ENCODE results near the gene CAMK2A. TPM values are rescaled to one million over a fixed set of nuclear protein-coding genes. Genes with fewer than 3 reads are reported as not detected.

Gene CAMK2A
- polyA plus RNA-seq, 1 experiment: 0.11 TPM

DNA sequence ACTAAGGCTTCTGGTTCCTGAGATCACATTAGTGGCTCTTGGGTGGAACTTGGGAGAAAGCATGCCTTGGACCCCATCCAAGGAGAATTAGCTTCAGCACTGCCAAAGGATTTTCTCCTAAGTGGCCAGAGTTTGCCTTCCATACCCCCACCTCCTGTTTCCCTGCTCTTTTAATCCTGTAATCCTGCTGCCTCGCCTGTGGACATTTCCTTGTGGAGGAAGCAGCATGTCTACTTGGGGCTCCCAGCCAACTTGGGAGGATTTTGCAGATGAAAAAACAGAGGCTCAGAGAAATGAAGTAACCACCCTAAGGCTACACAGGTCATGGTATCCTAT is 11.6 kb upstream of the CAMK2A start:
- POLR2A ChIA-PET: no interaction called here
- no peaks in the 10 kb centered on the region for H3K36me3 ChIP-seq (ENCODE audit: control insufficient read depth, insufficient read depth, low read length)
- CTCF ChIA-PET: interaction anchor here (1.2 to 1.4 kb wide), 2 partner anchors 22 to 143 kb away, joined by 3 to 5 read pairs; no protein-coding TSS in a partner anchor
- DNase-seq (ENCODE audit: low read depth): no peak
- H3K4me3 ChIP-seq (ENCODE audit: low read depth, low read length): no peak overlapping the region
- TF ChIP-seq, protein P1, sequence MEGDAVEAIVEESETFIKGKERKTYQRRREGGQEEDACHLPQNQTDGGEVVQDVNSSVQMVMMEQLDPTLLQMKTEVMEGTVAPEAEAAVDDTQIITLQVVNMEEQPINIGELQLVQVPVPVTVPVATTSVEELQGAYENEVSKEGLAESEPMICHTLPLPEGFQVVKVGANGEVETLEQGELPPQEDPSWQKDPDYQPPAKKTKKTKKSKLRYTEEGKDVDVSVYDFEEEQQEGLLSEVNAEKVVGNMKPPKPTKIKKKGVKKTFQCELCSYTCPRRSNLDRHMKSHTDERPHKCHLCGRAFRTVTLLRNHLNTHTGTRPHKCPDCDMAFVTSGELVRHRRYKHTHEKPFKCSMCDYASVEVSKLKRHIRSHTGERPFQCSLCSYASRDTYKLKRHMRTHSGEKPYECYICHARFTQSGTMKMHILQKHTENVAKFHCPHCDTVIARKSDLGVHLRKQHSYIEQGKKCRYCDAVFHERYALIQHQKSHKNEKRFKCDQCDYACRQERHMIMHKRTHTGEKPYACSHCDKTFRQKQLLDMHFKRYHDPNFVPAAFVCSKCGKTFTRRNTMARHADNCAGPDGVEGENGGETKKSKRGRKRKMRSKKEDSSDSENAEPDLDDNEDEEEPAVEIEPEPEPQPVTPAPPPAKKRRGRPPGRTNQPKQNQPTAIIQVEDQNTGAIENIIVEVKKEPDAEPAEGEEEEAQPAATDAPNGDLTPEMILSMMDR (IDR thresholded peaks at IDR 0.05; ENCODE audit: insufficient read depth, low read depth, low read length): no peak
- no peaks in the 10 kb centered on the region for H3K27me3 ChIP-seq (ENCODE audit: control insufficient read depth, insufficient read depth, low read length)

DNA sequence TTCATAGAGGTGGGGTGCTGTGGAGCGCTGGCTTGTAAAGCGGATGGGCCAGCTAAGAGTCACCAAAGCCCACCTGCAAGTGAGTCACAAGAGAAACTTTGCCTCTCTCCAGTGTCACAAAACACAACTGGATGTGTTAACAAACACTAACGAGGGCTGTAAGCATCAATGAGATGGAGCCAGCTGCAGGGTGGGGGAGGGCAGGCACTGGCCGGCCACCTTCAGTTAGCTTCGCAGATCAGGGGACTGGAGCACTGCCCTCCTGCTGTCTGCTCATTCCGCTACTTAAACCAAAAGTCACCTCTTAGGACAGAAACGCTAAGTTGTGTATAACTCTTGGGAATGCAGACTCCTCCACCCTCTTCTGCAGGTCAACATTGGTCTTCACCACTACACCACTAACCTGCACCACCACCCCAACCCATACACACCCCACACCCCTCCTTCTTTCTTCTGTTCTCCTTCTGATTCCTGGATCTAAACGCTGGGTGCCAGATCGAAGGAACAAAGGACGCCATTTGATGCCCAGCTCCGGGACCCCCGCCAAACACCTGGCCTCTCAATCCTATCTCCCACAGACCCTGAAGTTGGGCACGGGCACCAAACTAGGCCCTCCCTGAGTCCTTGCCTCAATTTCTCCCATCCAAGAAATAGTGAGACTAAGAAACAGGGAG is 11.1 kb upstream of the CAMK2A start:
- TF ChIP-seq, protein P1 (IDR thresholded peaks at IDR 0.05; ENCODE audit: insufficient read depth, low read depth, low read length): no peak
- Histone ChIP-seq H3K27me3 (ENCODE audit: control insufficient read depth, insufficient read depth, low read length) (no peaks in the 10 kb centered on the region), H3K4me3 (ENCODE audit: low read depth, low read length) (no peak overlapping the region), H3K36me3 (ENCODE audit: control insufficient read depth, insufficient read depth, low read length) (no peaks in the 10 kb centered on the region)
- CTCF ChIA-PET: interaction anchor here (0.6 to 1.4 kb wide), 4 partner anchors 22 to 216 kb away, joined by 3 to 5 read pairs (median 4); no protein-coding TSS in a partner anchor
- no peak for DNase-seq (ENCODE audit: low read depth)
- POLR2A ChIA-PET: no interaction called here

DNA sequence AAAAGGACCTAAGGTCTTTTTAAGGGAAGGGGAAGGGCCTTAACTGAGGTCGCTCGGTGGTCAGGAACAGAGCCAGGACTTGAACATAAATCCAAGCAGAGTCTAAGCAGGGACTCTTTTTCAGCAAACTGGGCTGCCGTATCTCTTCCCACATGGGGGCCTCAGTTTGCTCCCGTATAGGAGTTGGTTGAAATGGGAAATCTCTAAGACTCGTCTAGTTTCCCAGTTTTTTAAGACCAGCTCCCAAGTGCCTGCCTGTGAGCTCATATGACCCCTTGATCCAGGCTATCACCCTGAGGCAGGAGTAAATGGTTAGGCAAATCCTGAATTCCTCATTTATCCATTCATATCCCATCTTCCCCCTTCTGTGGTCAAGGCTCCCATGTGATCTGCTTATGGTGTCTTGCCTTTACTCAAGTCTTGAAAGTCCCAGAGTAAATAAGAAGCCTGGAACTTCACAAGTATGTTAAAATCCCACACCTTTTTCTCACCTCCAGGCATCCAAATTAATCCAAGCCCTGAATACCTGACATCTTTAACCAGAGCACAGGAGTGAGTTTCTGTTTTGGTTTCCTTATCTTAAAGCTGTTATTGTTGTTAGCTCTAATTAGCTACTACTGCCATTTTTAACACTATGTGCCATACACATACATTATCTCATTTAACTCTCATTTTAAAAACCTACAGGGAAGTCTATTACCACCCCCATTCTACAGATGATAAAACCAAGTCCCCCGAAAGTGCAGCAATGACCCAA is 10.2 kb upstream of the CAMK2A start:
- Histone ChIP-seq H3K27me3 (ENCODE audit: control insufficient read depth, insufficient read depth, low read length) (no peaks in the 10 kb centered on the region), H3K36me3 (ENCODE audit: control insufficient read depth, insufficient read depth, low read length) (no peaks in the 10 kb centered on the region), H3K4me3 (ENCODE audit: low read depth, low read length) (no peak overlapping the region)
- POLR2A ChIA-PET: no interaction called here
- CTCF ChIA-PET: interaction anchor here (0.6 to 1.4 kb wide), 3 partner anchors 21 to 217 kb away, joined by 4 to 5 read pairs (median 5); no protein-coding TSS in a partner anchor
- TF ChIP-seq, protein P1 (IDR thresholded peaks at IDR 0.05; ENCODE audit: insufficient read depth, low read depth, low read length): no peak
- no peak for DNase-seq (ENCODE audit: low read depth)

DNA sequence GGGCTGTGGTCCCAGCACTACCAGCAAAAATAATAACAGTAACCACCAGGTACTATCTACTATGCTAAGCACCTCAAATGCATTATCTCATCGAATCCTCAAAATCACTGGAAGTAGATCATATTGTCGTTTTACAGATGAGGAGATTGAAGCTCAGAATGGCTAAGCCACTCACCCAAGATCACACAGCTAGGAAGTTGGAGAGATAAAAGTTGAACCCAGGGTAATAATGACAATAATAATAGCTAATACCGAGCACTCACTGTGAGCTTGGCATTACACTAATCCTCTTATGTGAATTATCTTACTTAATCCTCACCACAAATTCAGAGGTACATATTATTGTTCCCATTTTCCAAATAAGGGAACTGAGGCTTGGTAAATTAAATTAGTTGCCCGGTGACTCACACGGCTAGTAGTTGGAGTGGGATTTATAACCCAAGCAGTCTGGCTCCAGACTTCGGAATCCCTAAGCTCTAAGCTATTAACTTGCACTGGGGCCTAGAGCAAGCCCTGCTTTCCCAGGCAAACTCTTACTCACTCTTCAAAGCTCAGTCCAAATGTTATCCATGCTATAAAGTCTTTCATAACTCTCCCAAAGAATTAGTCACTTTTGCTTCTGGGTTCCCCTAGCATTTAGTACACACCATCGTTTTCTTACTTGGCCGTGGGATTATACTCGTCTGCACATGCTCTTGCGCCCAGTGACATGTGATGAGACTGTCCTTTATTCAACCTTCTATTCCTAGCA is 9.3 kb upstream of the CAMK2A start:
- ChIA-PET CTCF (interaction anchor here (0.7 kb wide), 1 partner anchor 10 kb away, joined by 4 read pairs; the partner anchor contains the start of gene CAMK2A), POLR2A (interaction anchor here (0.7 kb wide), 1 partner anchor 298 kb away, joined by 3 read pairs; the partner anchor contains the start of genes HMGXB3 and TIGD6)
- Histone ChIP-seq H3K36me3 (ENCODE audit: control insufficient read depth, insufficient read depth, low read length) (no peaks in the 10 kb centered on the region), H3K27me3 (ENCODE audit: control insufficient read depth, insufficient read depth, low read length) (no peaks in the 10 kb centered on the region), H3K4me3 (ENCODE audit: low read depth, low read length) (no peak overlapping the region)
- peak; percentile 98 for DNase-seq (ENCODE audit: low read depth)
- TF ChIP-seq, protein P1 (IDR thresholded peaks at IDR 0.05; ENCODE audit: insufficient read depth, low read depth, low read length): no peak

Measured in BJ (cell line).